Right lobe of liver (tissue), 6 donors: ENCODE measurements around the gene COA4. TPM values are rescaled to one million over a fixed set of nuclear protein-coding genes. Genes with fewer than 3 reads are reported as not detected.

Experiments used
- ATAC-seq, 4 donors: fragments of 200-7000 bp; cut with Tn5 transposase; one replicate each; pipeline ENCODE4 v1.9.1; 2020; ENCODE audit warnings: mild to moderate bottlenecking in 4 of 4, moderate library complexity in 4 of 4
- DNase-seq, 3 donors: peaks; one replicate each; pipeline ENCODE4 v3.0.0-alpha.2; 2020
- H3K27ac ChIP-seq, 3 donors: fragments of 200-600 bp; one replicate each; pipeline ENCODE4 v1.8.0; 2022
- H3K27me3 ChIP-seq, 2 donors: fragments of 200-600 bp; one replicate each; pipeline ENCODE4 v1.8.0; 2022
- H3K36me3 ChIP-seq, 4 donors: fragments of 200-600 bp; sonication (generic) in 1 of 4; one replicate each; pipeline versions ENCODE4 v1.5.1 to v1.8.0; 2017 to 2022; ENCODE audit warnings: control low read depth in 1 of 4
- H3K4me1 ChIP-seq, 4 donors: fragments of 200-600 bp; sonication (generic) in 1 of 4; one replicate each; pipeline versions ENCODE4 v1.5.1 to v1.8.0; 2017 to 2022; ENCODE audit warnings: control low read depth in 1 of 4
- H3K4me3 ChIP-seq, 3 donors: fragments of 200-600 bp; one replicate each; pipeline ENCODE4 v1.8.0; 2022
- H3K9me3 ChIP-seq, 4 donors: fragments of 200-600 bp; sonication (generic) in 1 of 4; one replicate each; pipeline versions ENCODE4 v1.5.1 to v1.8.0; 2017 to 2022; ENCODE audit warnings: control low read depth in 1 of 4
- CTCF ChIP-seq, 4 donors: fragments of 200-600 bp in 3 of 4; fragments of 450-650 bp in 1 of 4; IDR thresholded peaks; one replicate each; pipeline versions ENCODE4 v1.5.1 to v1.8.0; 2016 to 2022; ENCODE audit warnings: antibody characterized with exemption in 4 of 4, mild to moderate bottlenecking in 2 of 4
- POLR2A ChIP-seq: fragments of 450-650 bp; IDR thresholded peaks from one replicate; pipeline ENCODE4 v1.6.1; 2017; ENCODE audit warnings: antibody characterized with exemption, mild to moderate bottlenecking
- whole genome bisulfite sequencing: methylation state at CpG from one replicate; pipeline ENCODE4 v1.1.6; 2018; ENCODE audit warnings: low coverage, low lambda C conversion rate; ENCODE audit not compliant: insufficient coverage; ENCODE audit errors: missing lambda C conversion rate; 5-methylcytosine and 5-hydroxymethylcytosine counted together
- intact Hi-C, 2 donors: fragments of 100-400 bp; cut with DNase I; formaldehyde crosslinking; loops; one replicate each; pipeline versions ENCODE4 v1.11.2 to v1.14.1; 2022
- total RNA-seq, 6 experiments: library from RNA; depleted of rRNA in 2 of 6; stranded (reverse); fragments of >200 nt in 2 of 6; fragmentation: NEBNext Ultra II Directional in 3 of 6; extraction: Animal tissue kit (Norgen Biotek cat#: 25700) in 3 of 6; gene quantifications; one replicate each; pipeline versions ENCODE4 v1.1.0 to v1.2.4, GENCODE V29; 2016 to 2023
- donor health status: DM: no; HTN: yes; CAD: no.
- donor health status: DM: no; HTN: no; CAD: no.
- donor health status: DM: no; HTN: no; CAD: no.
- donor health status: DM: no; HTN: yes; CAD: no.
- donor health status: DM: no; HTN: yes; CAD: no.

The COA4 gene
- total RNA-seq, 6 experiments from 2014 or later: 48.8 to 116 (median 56.0) TPM

- no peak for ATAC-seq
- no peaks in the 10 kb centered on the region for H3K27me3 ChIP-seq
These were observed 43.6 kb downstream of the COA4 start for GRCh38 chr11:73833067-73833466.

DNA sequence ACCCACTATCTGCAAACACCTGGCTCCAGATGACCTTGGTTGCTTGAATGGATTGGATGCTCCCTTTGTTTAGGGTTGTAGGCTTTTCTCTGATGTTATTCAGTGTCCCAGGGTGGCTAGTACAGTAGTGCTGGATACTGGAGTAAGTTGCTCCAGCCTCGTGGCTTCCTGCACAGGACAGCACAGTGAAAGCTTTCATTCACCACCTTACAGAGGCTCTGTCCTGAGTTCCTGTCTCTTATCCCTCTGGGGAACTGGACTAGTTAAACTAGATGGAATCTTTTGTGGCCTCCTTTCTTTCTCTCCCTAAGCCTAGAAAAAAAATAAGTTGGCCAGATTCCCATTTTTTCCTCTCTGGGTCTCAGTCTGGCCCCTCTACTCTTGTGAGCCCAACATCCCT is 46.4 kb downstream of the COA4 start:
- intact Hi-C loops: no loop called here
- no peaks in the 10 kb centered on the region for H3K4me1 ChIP-seq
- ATAC-seq (no peak), DNase-seq (no peak)
- no peaks in the 10 kb centered on the region for H3K9me3 ChIP-seq
- no CpG with 5 or more reads among the region's 1 CpG for WGBS
- H3K27ac ChIP-seq: no peak overlapping the region
- no peaks in the 10 kb centered on the region for H3K27me3 ChIP-seq
- TF ChIP-seq CTCF (IDR thresholded peaks at IDR 0.05) (no peak), POLR2A (no peak)
- H3K4me3 ChIP-seq: no peak overlapping the region
- peaks cover 0 to 11% (median 1%) of the 10 kb centered on the region in 4 donors for H3K36me3 ChIP-seq

More at GRCh38 chr11:73833067-73833466, 43.6 kb downstream of the COA4 start:
- Histone ChIP-seq H3K36me3 (peaks cover 0 to 6% (median 1%) of the 10 kb centered on the region in 4 donors), H3K9me3 (no peaks in the 10 kb centered on the region), H3K27ac (no peak overlapping the region), H3K4me3 (no peak overlapping the region), H3K4me1 (no peaks in the 10 kb centered on the region)
- no peak for DNase-seq
- TF ChIP-seq POLR2A: no peak
- no peak for TF ChIP-seq CTCF (IDR thresholded peaks at IDR 0.05)
- intact Hi-C loops: no loop called here
- 92% methylated on average over 1 of the region's 2 CpGs for WGBS

Other genes with a start within 250 kb of the COA4 start
- 1 to 10 TPM in 3 of 6 experiments, under 1 TPM in 3; 0.42 to 2.1 (median 0.96) TPM for gene PLEKHB1, start 230.3 kb downstream of the COA4 start, total RNA-seq
- 100 to 1,000 TPM in 2 of 6 experiments, 10 to 100 TPM in 4; 59.3 to 163 (median 81.7) TPM for gene RAB6A, start 115.8 kb downstream of the COA4 start, total RNA-seq
- 10 to 100 TPM; 15.9 to 26.7 (median 18.2) TPM for gene MRPL48, start 89.0 kb downstream of the COA4 start, total RNA-seq
- gene PAAF1, start 153 bp upstream of the COA4 start, total RNA-seq: 10 to 100 TPM in 2 of 6 experiments, 1 to 10 TPM in 4; 7.4 to 15.4 (median 9.1) TPM
- gene DNAJB13, start 74.2 kb upstream of the COA4 start, total RNA-seq: not detected
- 10 to 100 TPM in 1 of 6 experiments, 1 to 10 TPM in 5; 5.2 to 41.3 (median 8.7) TPM for gene UCP2, start 106.0 kb upstream of the COA4 start, total RNA-seq
- gene UCP3, start 132.2 kb upstream of the COA4 start, total RNA-seq: 1 to 10 TPM in 2 of 6 experiments, under 1 TPM in 4; 0.20 to 1.5 (median 0.42) TPM